K562 (cell line): Measurements from ENCODE around the gene MAPK13.

Experiments
- KLF1 ChIP-seq: fragments of 450-650 bp; IDR thresholded peaks from 2 replicates; pipeline ENCODE4 v1.6.1; 2016; ENCODE audit warnings: missing genetic modification characterization, missing compliant biosample characterization
- MYNN ChIP-seq, 2 experiments: sonication (generic); formaldehyde crosslinking in 1 of 2; IDR thresholded peaks; 2 replicates each; pipeline versions ENCODE4 v1.5.0 to v1.6.1; 2016 to 2020; ENCODE audit warnings: antibody characterized with exemption in 1 of 2, missing genetic modification reagents in 1 of 2
- PTTG1 ChIP-seq: fragments of 450-650 bp; IDR thresholded peaks from 2 replicates; pipeline ENCODE4 v1.6.1; 2016; ENCODE audit warnings: low read depth, mild to moderate bottlenecking, missing genetic modification characterization, missing compliant biosample characterization

GRCh38 chr6:36121787-36122494, 8.4 kb upstream of the MAPK13 start:
- TF ChIP-seq MYNN (IDR thresholded peaks at IDR 0.05): no peak
- no peak for TF ChIP-seq MYNN (CRISPR knock-in tag; IDR thresholded peaks at IDR 0.05)
- no peak for TF ChIP-seq KLF1
- no peak for TF ChIP-seq PTTG1 (tag)
